Astrocyte of the cerebellum (primary cell): Measurements from ENCODE around the gene IGF2BP2.
"Not testable (repeated sequence)": the region's sequence is repeated elsewhere in the genome, so short reads cannot be mapped to it uniquely, and the experiment has no call there.

ENCODE experiments used
- DNase-seq: peaks from one replicate; pipeline ENCODE4 v3.0.0-alpha.2; 2011; ENCODE audit warnings: low read depth
- H3K4me3 ChIP-seq: 2 replicates; pipeline ENCODE4 v1.5.1; 2011; ENCODE audit warnings: mild to moderate bottlenecking, low read depth, low read length, moderate library complexity
- CTCF ChIP-seq: IDR thresholded peaks from 2 replicates; pipeline ENCODE4 v1.5.1; 2012; ENCODE audit warnings: low read length, low read depth, moderate library complexity, mild to moderate bottlenecking; ENCODE audit errors: missing control alignments
- in situ Hi-C: cut with HindIII; loops from 2 replicates; pipeline ENCODE4 v1.10.0; 2017; ENCODE audit warnings: low sequenced_read_pairs

IGF2BP2 gene

GRCh38 chr3:185789891-185790830, 34.7 kb downstream of the IGF2BP2 start:
- no peak for TF ChIP-seq CTCF

GRCh38 chr3:185789134-185789533, 35.7 kb downstream of the IGF2BP2 start:
- no peak for TF ChIP-seq CTCF
- in situ Hi-C loops, result no loop called here
- no peak overlapping the region for H3K4me3 ChIP-seq
- DNase-seq, result no peak

More at GRCh38 chr3:185789891-185790830, 34.7 kb downstream of the IGF2BP2 start:
- no peak overlapping the region for H3K4me3 ChIP-seq
- DNase-seq, result no peak
- in situ Hi-C loops, result no loop called here

GRCh38 chr3:185788292-185788691, 36.5 kb downstream of the IGF2BP2 start:
- TF ChIP-seq CTCF, result no peak
- H3K4me3 ChIP-seq, result no peak overlapping the region
- in situ Hi-C loops, result no loop called here
- DNase-seq, result no peak

GRCh38 chr3:185786956-185787877, 37.6 kb downstream of the IGF2BP2 start:
- in situ Hi-C loops, result no loop called here
- no peak overlapping the region for H3K4me3 ChIP-seq
- no peak for DNase-seq
- no peak for TF ChIP-seq CTCF

GRCh38 chr3:185786258-185786657, 38.6 kb downstream of the IGF2BP2 start:
- in situ Hi-C loops, H3K4me3 ChIP-seq, DNase-seq: not testable (repeated sequence)

GRCh38 chr3:185784317-185784716, 40.5 kb downstream of the IGF2BP2 start:
- no peak overlapping the region for H3K4me3 ChIP-seq
- in situ Hi-C loops, result no loop called here
- no peak for TF ChIP-seq CTCF
- DNase-seq, result no peak
